ENCODE data around the gene VPS33B. TPM values are rescaled to one million over a fixed set of nuclear protein-coding genes. Genes with fewer than 3 reads are reported as not detected.

Gene VPS33B
- total and polyA plus RNA-seq, 2 experiments from 2014 or later, result 8.8 to 15.2 TPM

GRCh38 chr15:90974216-90974615 lies 48.2 kb downstream of the VPS33B start (continued):
- no peak for TF ChIP-seq CTCF (conservative IDR thresholded peaks at IDR 0.05; ENCODE audit: low read depth in 2 of 2)
- no peak for TF ChIP-seq ZNF114 (CRISPR knock-in tag; IDR thresholded peaks at IDR 0.05)
- TF ChIP-seq ETS1 (IDR thresholded peaks at IDR 0.05), result no peak
- TF ChIP-seq EZH2phosphoT487 (IDR thresholded peaks at IDR 0.05; ENCODE audit: unreplicated experiment), result no peak
- TF ChIP-seq REST (IDR thresholded peaks at IDR 0.05; ENCODE audit: unreplicated experiment), result no peak
- no peak for TF ChIP-seq ZNF331 (CRISPR knock-in tag; IDR thresholded peaks at IDR 0.05; ENCODE audit: low read depth)

- Histone ChIP-seq H3K4me1 (ENCODE audit: insufficient read depth) (no peaks in the 10 kb centered on the region), H3K4me3 (no peak overlapping the region), H3K36me3 (ENCODE audit: insufficient read depth) (peaks cover 84% of the 10 kb centered on the region), H3K79me2 (replicated peaks; ENCODE audit: insufficient read depth) (no peaks in the 10 kb centered on the region), H3K27me3 (ENCODE audit: insufficient read depth) (no peaks in the 10 kb centered on the region), H2AFZ (no peak overlapping the region), H3F3A (replicated peaks; ENCODE audit: low read depth) (peaks cover 11% of the 10 kb centered on the region; the same call in 1 of the 2 replicates), H3K4me2 (no peak overlapping the region), H3K27ac (ENCODE audit: low read depth) (no peak overlapping the region), H3K9me2 (ENCODE audit: insufficient read depth) (no peaks in the 10 kb centered on the region), H4K20me1 (replicated peaks; ENCODE audit: insufficient read depth) (peaks cover 17% of the 10 kb centered on the region)
- H3K4me3 Mint-ChIP-seq, result no peak overlapping the region
- peaks cover 79% of the 10 kb centered on the region for H3K36me3 Mint-ChIP-seq (ENCODE audit: low read depth)
- H3K9me3 Mint-ChIP-seq, result no peaks in the 10 kb centered on the region
- peaks cover 3% of the 10 kb centered on the region for H3K27me3 Mint-ChIP-seq (ENCODE audit: insufficient read depth, low read depth, poor library complexity)
- no peak overlapping the region for H3K27ac Mint-ChIP-seq
- no peaks in the 10 kb centered on the region for H3K4me1 Mint-ChIP-seq
- DNase-seq (ENCODE audit: low spot score) (no peak), ATAC-seq (no peak)
- TF ChIP-seq ZNF331 (CRISPR knock-in tag; IDR thresholded peaks at IDR 0.05; ENCODE audit: low read depth) (no peak), CREB1 (CRISPR knock-in tag; IDR thresholded peaks at IDR 0.05; ENCODE audit: low read depth) (no peak), NANOG (IDR thresholded peaks at IDR 0.05; ENCODE audit: borderline replicate concordance) (no peak), EZH2phosphoT487 (IDR thresholded peaks at IDR 0.05; ENCODE audit: unreplicated experiment) (no peak), CTCF (conservative IDR thresholded peaks at IDR 0.05; ENCODE audit: low read depth in 2 of 2) (no peak), ETS1 (IDR thresholded peaks at IDR 0.05) (no peak), EZH2 (IDR thresholded peaks at IDR 0.05; ENCODE audit: low read depth, unreplicated experiment) (no peak), POLR2AphosphoS5 (IDR thresholded peaks at IDR 0.05; ENCODE audit: low read depth) (no peak), ZNF114 (CRISPR knock-in tag; IDR thresholded peaks at IDR 0.05) (no peak), JUNB (IDR thresholded peaks at IDR 0.05; ENCODE audit: unreplicated experiment) (no peak)
Observed at GRCh38 chr15:90972133-90972532, 50.3 kb downstream of the VPS33B start.

All from GM23338 (cell line).